ENCODE measurements around the gene PHB1. TPM values are rescaled to one million over a fixed set of nuclear protein-coding genes. Genes with fewer than 3 reads are reported as not detected.

The PHB1 gene
- total and polyA plus RNA-seq, 2 of the 8 experiments (the other 6 are each of a cell fraction or from before 2014, with no cell fraction given): 386 to 597 TPM

- TF ChIP-seq GTF2F1 (IDR thresholded peaks at IDR 0.05; ENCODE audit: borderline replicate concordance, low read depth, low read length): no peak
Measured at GRCh38 chr17:49404361-49404760, 10.3 kb downstream of the PHB1 start (continued).
